Measurements from ENCODE around the gene TUBAL3.

The TUBAL3 gene

DNA sequence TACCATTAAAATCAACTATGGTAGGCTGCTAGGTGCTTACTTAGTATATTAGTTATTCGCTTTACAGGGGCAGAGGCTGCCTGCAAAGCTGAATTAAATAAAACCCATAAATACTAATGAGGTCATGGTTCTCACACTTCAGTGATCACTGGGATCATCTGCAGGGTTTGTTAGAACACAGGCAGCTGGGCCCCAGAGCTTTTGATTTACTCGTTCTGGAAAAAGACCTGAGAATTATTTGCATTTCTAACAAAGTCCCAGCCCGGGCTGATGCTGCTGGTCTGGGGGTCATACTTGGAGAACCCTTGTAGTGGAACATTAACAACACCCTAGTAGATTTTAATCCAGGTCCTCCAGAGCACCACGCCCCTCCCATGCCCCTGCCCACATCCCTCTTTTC, 31.3 kb downstream of the TUBAL3 start:
- peaks cover 11% of the 10 kb centered on the region for H3K9me3 Mint-ChIP-seq

DNA sequence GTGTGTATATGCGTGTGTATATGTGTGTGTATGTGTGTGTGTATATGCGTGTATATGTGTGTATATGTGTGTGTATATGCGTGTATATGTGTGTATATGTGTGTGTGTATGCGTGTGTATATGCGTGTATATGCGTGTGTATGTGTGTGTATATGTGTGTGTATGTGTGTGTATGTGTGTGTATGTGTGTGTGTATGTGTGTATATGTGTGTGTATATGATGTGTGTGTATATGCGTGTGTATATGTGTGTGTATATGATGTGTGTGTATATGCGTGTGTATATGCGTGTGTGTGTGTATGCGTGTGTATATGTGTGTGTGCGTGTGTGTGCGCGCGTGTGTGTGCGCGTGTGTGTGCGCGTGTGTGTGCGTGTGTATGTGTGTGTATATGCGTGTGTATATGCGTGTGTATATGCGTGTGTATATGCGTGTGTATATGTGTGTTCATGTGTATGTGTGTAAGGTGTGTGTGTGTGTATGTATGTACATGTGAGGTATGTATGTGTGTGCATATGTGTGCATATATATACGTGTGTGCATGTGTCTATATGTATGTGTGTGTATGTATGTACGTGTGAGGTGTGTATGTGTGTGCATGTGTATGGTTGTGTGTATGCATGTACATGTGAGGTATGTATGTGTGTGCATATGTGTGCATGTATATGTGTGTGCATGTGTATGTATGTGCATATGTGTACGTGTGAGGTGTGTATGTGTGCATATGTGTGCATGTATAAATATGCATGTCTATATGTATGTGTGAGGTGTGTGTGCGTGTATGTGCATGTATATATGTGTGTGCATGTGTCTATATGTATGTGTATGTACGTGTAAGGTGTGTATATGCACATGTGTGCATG, 33.9 kb downstream of the TUBAL3 start:
- Mint-ChIP-seq H3K27ac (no peak overlapping the region), H3K4me3 (no peak overlapping the region)

More for the DNA sequence above, 31.3 kb downstream of the TUBAL3 start:
- ATAC-seq = no peak
- Mint-ChIP-seq H3K4me1 (no peaks in the 10 kb centered on the region), H3K4me3 (no peak overlapping the region), H3K36me3 (no peaks in the 10 kb centered on the region), H3K27me3 (peaks cover 33% of the 10 kb centered on the region), H3K27ac (no peak overlapping the region)

DNA sequence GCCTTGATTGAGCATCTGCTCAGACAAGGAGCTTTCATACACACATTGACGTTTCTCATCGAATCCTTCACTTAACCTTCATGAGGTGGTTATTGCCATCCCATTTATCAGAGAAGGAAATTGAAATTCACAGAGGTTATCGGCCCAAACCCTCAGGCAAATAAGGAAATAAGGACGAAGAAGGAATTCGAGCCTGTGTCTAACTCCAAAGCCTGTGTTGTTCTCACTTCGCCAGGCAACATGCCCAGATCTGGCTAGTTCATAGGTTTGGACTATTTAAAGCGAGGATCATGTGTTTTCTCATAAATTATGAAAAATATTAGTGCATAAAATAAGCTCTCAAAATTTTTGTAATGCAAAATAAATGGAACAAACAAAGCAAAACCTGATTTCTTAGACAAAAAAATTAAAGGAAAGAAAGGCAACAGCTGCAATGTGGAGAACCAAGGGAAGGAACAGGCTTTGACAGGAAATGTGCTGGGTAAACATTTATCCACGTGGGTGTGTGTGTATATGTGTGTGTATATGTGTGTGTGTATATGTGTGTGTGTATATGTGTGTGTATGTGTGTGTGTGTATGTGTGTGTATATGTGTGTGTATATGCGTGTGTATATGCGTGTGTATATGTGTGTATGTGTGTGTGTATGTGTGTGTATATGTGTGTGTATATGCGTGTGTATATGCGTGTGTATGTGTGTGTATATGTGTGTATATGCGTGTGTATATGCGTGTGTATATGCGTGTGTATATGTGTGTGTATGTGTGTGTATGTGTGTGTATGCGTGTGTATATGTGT, 35.1 kb downstream of the TUBAL3 start:
- H3K4me1 Mint-ChIP-seq = no peaks in the 10 kb centered on the region
- H3K9me3 Mint-ChIP-seq = peaks cover 11% of the 10 kb centered on the region
- no peak overlapping the region for H3K4me3 Mint-ChIP-seq
- H3K27me3 Mint-ChIP-seq = peaks cover 9% of the 10 kb centered on the region
- no peaks in the 10 kb centered on the region for H3K36me3 Mint-ChIP-seq
- no peak for ATAC-seq
- no peak overlapping the region for H3K27ac Mint-ChIP-seq

More for the DNA sequence above, 33.9 kb downstream of the TUBAL3 start:
- Mint-ChIP-seq H3K27me3 (peaks cover 21% of the 10 kb centered on the region), H3K4me1 (no peaks in the 10 kb centered on the region), H3K36me3 (no peaks in the 10 kb centered on the region), H3K9me3 (peaks cover 11% of the 10 kb centered on the region)
- ATAC-seq = no peak

DNA sequence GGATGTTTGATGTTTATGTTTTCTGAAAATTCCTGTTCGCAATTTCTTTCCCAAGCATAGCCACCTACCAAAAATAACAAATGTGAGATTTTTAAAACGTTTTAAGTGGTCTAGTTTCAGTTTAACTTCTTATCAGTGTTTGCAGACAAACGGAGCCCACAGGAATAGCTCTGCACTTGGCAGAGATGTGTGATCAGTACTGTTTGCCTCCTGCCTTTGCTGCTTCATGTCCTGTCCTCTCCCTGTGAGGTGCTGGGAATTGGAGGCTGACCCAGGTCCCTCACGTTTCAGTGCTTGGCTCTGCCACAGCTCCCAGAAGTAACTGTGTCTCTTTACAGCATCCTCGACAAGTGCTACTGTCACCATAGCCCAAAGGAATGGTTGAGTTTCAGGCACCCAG, 38.7 kb downstream of the TUBAL3 start:
- Mint-ChIP-seq H3K36me3 (no peaks in the 10 kb centered on the region), H3K4me1 (no peaks in the 10 kb centered on the region), H3K9me3 (peaks cover 7% of the 10 kb centered on the region), H3K27me3 (peaks cover 28% of the 10 kb centered on the region), H3K4me3 (no peak overlapping the region), H3K27ac (no peak overlapping the region)
- ATAC-seq = no peak

DNA sequence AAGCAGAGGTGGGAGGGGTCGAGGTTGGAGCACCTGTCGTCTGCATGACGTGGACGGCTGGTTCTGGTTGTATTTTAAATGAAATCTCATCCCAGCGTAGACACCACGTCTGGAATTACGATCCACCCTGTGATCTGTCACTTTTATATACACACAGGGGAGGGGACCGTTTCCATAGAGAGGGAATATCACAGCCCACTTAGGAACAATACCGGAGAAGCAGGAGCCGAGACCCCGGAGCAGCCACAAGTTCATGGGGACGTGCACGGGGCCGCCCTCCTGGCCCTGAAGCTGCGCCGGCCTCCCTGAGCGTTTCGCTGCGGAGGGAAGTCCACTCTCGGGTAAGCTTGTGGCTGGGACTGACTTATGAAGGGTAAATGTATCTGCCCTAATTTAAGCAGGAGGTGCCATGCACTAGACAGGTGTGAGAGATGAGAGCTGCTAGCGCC, 39.7 kb downstream of the TUBAL3 start, which contains the start of gene UCN3:
Gene UCN3 (plus strand): TSS at position 77 of the 449 bp plus-strand sequence. CDS start 8,755 bp downstream, outside the sequence.
- no peaks in the 10 kb centered on the region for H3K36me3 Mint-ChIP-seq
- peaks cover 38% of the 10 kb centered on the region for H3K27me3 Mint-ChIP-seq
- no peak within 1 kb of the TSS for H3K4me3 Mint-ChIP-seq
- H3K27ac Mint-ChIP-seq = no peak within 1 kb of the TSS
- no peaks in the 10 kb centered on the region for H3K4me1 Mint-ChIP-seq
- ATAC-seq = no peak
- H3K9me3 Mint-ChIP-seq = peaks cover 3% of the 10 kb centered on the region

DNA sequence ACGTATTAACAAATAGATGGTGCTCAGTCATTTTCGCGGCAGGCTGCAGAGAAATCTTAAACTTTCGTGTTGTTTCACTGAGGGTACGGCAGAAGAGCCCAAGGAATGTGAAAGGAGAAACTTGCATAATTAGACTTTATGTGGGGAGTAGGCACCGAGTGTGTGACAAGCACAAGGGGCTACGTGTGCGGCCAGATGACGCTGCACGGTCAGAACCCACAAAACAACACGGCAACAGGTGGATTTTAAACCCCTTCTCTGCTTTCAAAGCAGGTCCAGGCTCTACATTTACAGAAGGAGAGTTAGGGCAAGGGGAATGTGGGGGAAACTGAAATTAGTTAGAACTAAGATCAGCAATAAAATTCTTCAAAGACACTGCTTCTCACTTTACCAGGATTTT, 40.3 kb downstream of the TUBAL3 start:
- no peak overlapping the region for H3K27ac Mint-ChIP-seq
- no peak for ATAC-seq
- H3K36me3 Mint-ChIP-seq = no peaks in the 10 kb centered on the region
- no peak overlapping the region for H3K4me3 Mint-ChIP-seq
- peaks cover 43% of the 10 kb centered on the region for H3K27me3 Mint-ChIP-seq
- H3K4me1 Mint-ChIP-seq = no peaks in the 10 kb centered on the region
- H3K9me3 Mint-ChIP-seq = no peaks in the 10 kb centered on the region

DNA sequence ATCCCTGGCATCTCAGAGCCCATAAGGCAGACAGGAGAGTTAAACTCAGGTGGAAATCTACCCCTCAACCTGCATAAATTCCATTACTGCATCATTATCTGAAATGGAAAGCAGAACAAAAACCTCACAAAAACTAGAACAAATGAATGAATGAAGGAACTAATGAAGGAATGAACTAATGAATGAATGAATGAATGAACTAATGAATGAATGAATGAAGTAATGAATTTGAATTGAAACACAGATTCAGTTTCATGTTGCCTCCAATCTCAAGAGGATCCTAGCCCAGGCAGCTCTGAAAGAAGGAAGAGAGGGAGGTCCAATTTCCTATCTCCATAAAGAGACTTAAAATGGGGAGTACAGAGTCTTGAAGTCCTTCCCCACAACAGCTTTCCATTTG, 41.8 kb downstream of the TUBAL3 start:
- no peaks in the 10 kb centered on the region for H3K36me3 Mint-ChIP-seq
- no peak for ATAC-seq
- H3K27ac Mint-ChIP-seq = no peak overlapping the region
- peaks cover 52% of the 10 kb centered on the region for H3K27me3 Mint-ChIP-seq
- H3K9me3 Mint-ChIP-seq = no peaks in the 10 kb centered on the region
- no peaks in the 10 kb centered on the region for H3K4me1 Mint-ChIP-seq
- H3K4me3 Mint-ChIP-seq = no peak overlapping the region

DNA sequence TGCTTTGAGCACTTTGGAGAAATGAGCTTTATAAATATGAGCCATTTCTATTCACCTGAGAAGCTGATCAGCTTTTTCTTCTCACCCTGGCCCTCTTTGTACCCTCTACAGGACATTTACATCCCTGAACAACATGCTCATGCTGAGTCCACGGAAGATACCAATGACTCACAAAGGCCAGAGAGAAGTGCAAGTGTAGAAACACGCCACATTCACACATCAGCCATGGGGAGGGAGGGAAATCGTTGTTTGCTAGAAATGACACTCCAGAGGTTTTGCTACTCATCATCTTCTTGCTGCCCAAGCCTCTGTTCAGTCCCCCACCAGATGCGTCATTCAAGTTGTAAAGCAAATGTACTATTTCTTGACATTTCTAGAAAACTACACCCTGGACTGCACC, 42.7 kb downstream of the TUBAL3 start:
- ATAC-seq = no peak
- Mint-ChIP-seq H3K9me3 (peaks cover 4% of the 10 kb centered on the region), H3K4me1 (no peaks in the 10 kb centered on the region), H3K27ac (no peak overlapping the region), H3K36me3 (no peaks in the 10 kb centered on the region), H3K4me3 (no peak overlapping the region), H3K27me3 (peaks cover 61% of the 10 kb centered on the region)

DNA sequence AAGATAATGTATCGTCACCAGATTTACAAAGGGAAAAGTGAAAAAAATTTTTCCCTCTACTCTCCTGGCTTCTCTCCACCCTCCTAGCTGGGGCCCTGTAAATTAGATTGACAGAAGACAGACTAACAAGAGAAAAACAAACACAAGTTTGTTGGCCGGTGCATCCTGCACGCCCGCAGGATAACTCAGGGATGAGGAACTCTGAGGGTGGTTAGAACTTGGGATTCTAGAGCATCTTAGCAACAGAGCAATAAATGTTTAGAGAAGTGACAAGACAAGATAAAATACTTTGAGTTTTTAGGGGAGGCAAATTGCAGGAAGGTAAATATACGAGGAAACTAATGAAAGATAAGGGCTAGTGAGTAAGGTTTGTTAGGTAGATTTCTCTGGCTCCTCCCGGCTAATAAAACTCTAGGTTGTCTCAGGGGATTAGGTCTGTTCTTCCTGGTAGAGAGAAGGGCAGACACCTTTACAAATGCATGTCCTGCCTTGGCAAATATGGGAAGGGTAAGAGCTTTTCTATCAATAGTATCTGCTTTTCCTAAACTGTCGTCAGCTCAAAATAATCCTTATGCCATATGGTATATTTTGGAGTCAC, 44.2 kb downstream of the TUBAL3 start:
- no peak for ATAC-seq
- peaks cover 4% of the 10 kb centered on the region for H3K9me3 Mint-ChIP-seq
- H3K4me1 Mint-ChIP-seq = no peaks in the 10 kb centered on the region
- H3K27me3 Mint-ChIP-seq = peaks cover 76% of the 10 kb centered on the region
- no peak overlapping the region for H3K4me3 Mint-ChIP-seq
- no peak overlapping the region for H3K27ac Mint-ChIP-seq
- no peaks in the 10 kb centered on the region for H3K36me3 Mint-ChIP-seq

DNA sequence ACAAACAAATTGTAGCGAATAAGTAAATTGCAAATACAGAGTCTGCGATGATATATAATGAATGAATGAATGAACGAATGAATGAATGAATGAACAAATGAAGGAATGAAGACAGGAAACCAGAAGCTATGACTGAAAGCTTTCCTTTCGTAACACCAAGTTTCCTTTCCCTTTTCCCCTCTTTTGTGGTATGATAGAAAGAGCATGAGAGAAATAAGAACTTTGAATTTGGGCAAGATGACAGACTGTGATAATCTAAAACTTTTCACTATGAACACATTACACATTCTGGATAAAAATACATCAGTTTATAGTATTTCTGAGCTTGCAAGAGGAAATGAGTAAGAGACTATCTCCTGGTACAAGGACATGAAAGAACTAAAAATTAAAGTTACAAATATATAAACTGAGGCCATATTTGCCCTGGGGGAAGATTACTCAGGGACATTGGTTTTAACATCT, 48.3 kb downstream of the TUBAL3 start:
- H3K27ac Mint-ChIP-seq = no peak overlapping the region
- peaks cover 62% of the 10 kb centered on the region for H3K27me3 Mint-ChIP-seq
- no peaks in the 10 kb centered on the region for H3K4me1 Mint-ChIP-seq
- ATAC-seq = no peak
- H3K9me3 Mint-ChIP-seq = peaks cover 4% of the 10 kb centered on the region
- H3K36me3 Mint-ChIP-seq = no peaks in the 10 kb centered on the region
- H3K4me3 Mint-ChIP-seq = no peak overlapping the region

DNA sequence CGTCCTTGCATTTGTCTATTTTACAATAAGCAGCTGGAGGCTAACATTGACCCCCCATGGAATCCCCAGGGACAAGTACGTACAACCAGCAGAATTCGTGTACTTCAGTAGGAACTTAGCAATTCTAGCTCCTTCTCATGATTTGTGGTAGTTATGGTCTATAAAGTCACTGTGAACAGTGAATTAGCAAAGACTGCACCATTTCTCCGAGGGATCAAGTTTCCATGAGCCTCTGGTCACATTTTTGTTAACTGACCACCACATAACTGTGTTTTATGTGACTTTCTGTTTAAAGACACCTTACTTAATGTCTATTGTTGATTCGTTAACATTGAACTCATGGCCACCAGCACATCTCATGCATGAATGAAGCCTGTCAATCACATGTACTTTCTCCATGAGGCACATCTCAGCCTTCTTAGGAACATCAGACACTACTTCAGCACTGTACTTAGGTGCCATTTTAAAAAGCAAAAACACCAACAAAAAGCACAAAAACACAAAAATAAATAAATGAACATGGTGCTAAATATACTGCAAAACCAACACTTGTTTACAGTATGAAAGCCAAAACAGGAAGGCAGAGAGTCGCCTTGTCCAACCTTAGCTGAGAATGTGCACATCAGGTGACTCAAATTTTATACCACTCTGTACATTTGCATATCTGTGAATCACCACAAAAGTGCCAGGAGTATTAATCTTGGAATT, 48.9 kb downstream of the TUBAL3 start:
- Mint-ChIP-seq H3K4me1 (no peaks in the 10 kb centered on the region), H3K36me3 (no peaks in the 10 kb centered on the region), H3K9me3 (peaks cover 4% of the 10 kb centered on the region), H3K27ac (no peak overlapping the region), H3K4me3 (no peak overlapping the region), H3K27me3 (peaks cover 56% of the 10 kb centered on the region)
- ATAC-seq = no peak

DNA sequence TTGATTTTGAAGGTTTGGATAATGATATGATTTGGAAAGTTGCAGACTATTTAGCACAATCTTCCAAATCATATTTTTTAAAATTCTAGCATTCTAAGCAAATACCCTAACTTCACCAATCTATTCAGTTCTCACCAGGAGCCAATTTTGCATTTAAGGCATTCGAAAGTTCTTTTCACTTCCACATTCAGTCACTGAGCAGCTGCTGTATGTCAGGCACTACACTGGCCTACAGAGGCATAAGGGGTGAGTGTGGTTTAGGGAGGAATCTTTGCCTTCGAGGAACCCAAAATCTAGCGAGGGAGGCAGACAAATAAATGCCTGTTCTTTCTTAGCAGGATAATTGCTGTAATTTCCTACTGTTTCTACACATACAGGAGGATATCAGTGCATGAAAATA, 50.6 kb downstream of the TUBAL3 start:
- Mint-ChIP-seq H3K9me3 (peaks cover 4% of the 10 kb centered on the region), H3K36me3 (no peaks in the 10 kb centered on the region), H3K27me3 (peaks cover 53% of the 10 kb centered on the region), H3K4me3 (no peak overlapping the region), H3K27ac (no peak overlapping the region), H3K4me1 (no peaks in the 10 kb centered on the region)
- no peak for ATAC-seq

DNA sequence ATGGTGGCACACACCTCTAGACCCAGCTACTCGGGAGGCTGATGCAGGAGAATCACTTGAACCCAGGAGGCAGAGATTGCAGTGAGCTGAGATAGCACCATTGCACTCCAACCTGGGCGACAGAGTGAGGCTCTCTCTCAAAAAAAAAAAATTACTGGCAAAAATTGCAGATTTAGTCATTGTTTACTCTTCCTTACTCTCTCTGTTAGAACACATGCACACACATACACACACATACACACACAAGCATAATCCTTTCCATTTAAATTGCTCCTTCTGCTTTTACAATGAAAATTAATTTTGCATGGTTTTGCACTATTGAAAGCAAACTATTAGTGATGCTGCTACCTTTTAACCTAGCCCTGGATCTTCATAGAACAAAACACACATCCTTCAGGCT, 55.3 kb downstream of the TUBAL3 start:
- no peaks in the 10 kb centered on the region for H3K36me3 Mint-ChIP-seq
- H3K4me3 Mint-ChIP-seq = no peak overlapping the region
- H3K27me3 Mint-ChIP-seq = peaks cover 12% of the 10 kb centered on the region
- ATAC-seq = no peak
- no peaks in the 10 kb centered on the region for H3K9me3 Mint-ChIP-seq
- H3K27ac Mint-ChIP-seq = no peak overlapping the region
- no peaks in the 10 kb centered on the region for H3K4me1 Mint-ChIP-seq

DNA sequence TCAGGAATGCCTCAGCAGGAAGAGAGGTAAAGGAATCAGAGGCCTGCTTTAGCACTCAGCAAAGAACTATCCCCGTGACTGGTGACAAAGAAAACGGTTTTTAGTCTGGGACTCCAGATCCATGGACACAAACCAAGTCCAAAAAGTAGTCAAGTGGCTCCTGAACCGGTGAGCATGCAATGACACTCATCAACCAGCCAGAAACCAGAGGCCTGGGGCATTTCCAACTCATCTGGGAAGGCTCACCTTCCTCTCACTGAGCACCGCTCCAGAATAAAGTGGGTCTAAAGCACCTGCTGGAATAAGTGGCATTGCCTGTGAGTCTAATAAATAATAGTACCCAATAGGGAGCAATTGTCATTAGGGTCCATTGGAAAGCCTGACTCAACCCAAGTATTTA, 57.7 kb downstream of the TUBAL3 start:
- no peak overlapping the region for H3K4me3 Mint-ChIP-seq
- no peaks in the 10 kb centered on the region for H3K36me3 Mint-ChIP-seq
- peaks cover 25% of the 10 kb centered on the region for H3K27me3 Mint-ChIP-seq
- H3K4me1 Mint-ChIP-seq = no peaks in the 10 kb centered on the region
- H3K27ac Mint-ChIP-seq = no peak overlapping the region
- no peaks in the 10 kb centered on the region for H3K9me3 Mint-ChIP-seq
- no peak for ATAC-seq

DNA sequence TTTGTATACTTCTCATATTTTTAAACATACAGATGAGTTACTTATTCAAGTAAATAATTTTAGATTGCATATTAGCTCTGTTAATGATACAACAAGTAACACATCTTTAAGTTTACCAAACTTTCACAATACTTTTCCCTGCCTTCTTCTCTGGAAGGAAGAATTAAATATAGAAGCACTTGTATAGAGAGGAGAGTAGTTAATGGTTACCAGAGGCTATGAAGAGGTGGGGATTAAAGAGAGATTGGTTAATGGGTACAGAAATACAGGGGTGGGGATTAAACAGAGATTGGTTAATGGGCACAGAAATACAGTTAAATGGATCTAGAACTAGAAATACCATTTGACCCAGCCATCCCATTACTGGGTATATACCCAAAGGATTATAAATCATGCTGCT, 59.9 kb downstream of the TUBAL3 start:
- ATAC-seq = no peak
- Mint-ChIP-seq H3K27ac (no peak overlapping the region), H3K4me3 (no peak overlapping the region), H3K4me1 (no peaks in the 10 kb centered on the region), H3K27me3 (peaks cover 21% of the 10 kb centered on the region), H3K9me3 (no peaks in the 10 kb centered on the region), H3K36me3 (no peaks in the 10 kb centered on the region)
